Tibial artery (tissue), 4 donors: ENCODE data around the gene ETF1.

ENCODE experiments used
- DNase-seq, 2 donors: peaks; one replicate each; pipeline ENCODE4 v3.0.0-alpha.2; 2019
- H3K27ac ChIP-seq, 2 donors: fragments of 200-600 bp; sonication (generic) in 1 of 2; 1 replicate in 1 of 2; 2 replicates in 1 of 2; pipeline ENCODE4 v1.5.1; 2018 to 2019; ENCODE audit warnings: mild to moderate bottlenecking in 1 of 2
- H3K27me3 ChIP-seq, 2 donors: fragments of 200-600 bp; sonication (generic) in 1 of 2; one replicate each; pipeline versions ENCODE4 v1.5.1 to v1.6.0; 2016 to 2019
- H3K36me3 ChIP-seq, 3 donors: fragments of 200-600 bp; sonication (generic) in 2 of 3; one replicate each; pipeline ENCODE4 v1.5.1; 2016 to 2019; ENCODE audit warnings: mild to moderate bottlenecking in 2 of 3
- H3K4me1 ChIP-seq, 4 donors: fragments of 200-600 bp; sonication (generic) in 2 of 4; 1 replicate in 3 of 4; 2 replicates in 1 of 4; pipeline ENCODE4 v1.5.1; 2016 to 2019
- H3K4me3 ChIP-seq, 2 donors: fragments of 200-600 bp; sonication (generic) in 1 of 2; 1 replicate in 1 of 2; 2 replicates in 1 of 2; pipeline ENCODE4 v1.5.1; 2018 to 2019; ENCODE audit warnings: mild to moderate bottlenecking in 2 of 2
- H3K9me3 ChIP-seq, 3 donors: fragments of 200-600 bp; sonication (generic) in 1 of 3; one replicate each; pipeline ENCODE4 v1.5.1; 2016 to 2019
- CTCF ChIP-seq, 2 experiments: fragments of 200-600 bp in 1 of 2; fragments of 450-650 bp in 1 of 2; IDR thresholded peaks; one replicate each; pipeline ENCODE4 v1.5.1; 2017 to 2019; ENCODE audit warnings: antibody characterized with exemption in 2 of 2, mild to moderate bottlenecking in 1 of 2, moderate library complexity in 1 of 2
- intact Hi-C: fragments of 100-400 bp; cut with DNase I; formaldehyde crosslinking; loops from one replicate; pipeline ENCODE4 v1.15.0; 2023; ENCODE audit warnings: low total_unique reads

The ETF1 gene

GRCh38 chr5:138574744-138575193, 31.7 kb upstream of the ETF1 start:
- Histone ChIP-seq H3K27ac (peak overlapping the region; percentile 93 to 96), H3K36me3 (peaks cover 37% of the 10 kb centered on the region in 3 donors), H3K27me3 (no peaks in the 10 kb centered on the region), H3K4me3 (peak overlapping the region; percentile 72 to 92), H3K9me3 (no peaks in the 10 kb centered on the region), H3K4me1 (peaks cover 0 to 37% (median 13%) of the 10 kb centered on the region in 4 donors)
- intact Hi-C loops = no loop called here
- no peak for TF ChIP-seq CTCF (IDR thresholded peaks at IDR 0.05)
- peak in 1 of 2 donors; percentile 29 for DNase-seq

GRCh38 chr5:138573949-138574670, 31.1 kb upstream of the ETF1 start:
- peaks cover 43 to 44% (median 43%) of the 10 kb centered on the region in 3 donors for H3K36me3 ChIP-seq
- TF ChIP-seq CTCF (IDR thresholded peaks at IDR 0.05) = no peak
- intact Hi-C loops = no loop called here

GRCh38 chr5:138573223-138573622, 30.2 kb upstream of the ETF1 start:
- Histone ChIP-seq H3K9me3 (no peaks in the 10 kb centered on the region), H3K4me3 (no peak overlapping the region), H3K27ac (peak overlapping the region in 1 of 2 donors; percentile 96), H3K27me3 (no peaks in the 10 kb centered on the region), H3K4me1 (peaks cover 0 to 40% (median 13%) of the 10 kb centered on the region in 4 donors), H3K36me3 (peaks cover 52 to 53% (median 52%) of the 10 kb centered on the region in 3 donors)
- intact Hi-C loops = no loop called here
- TF ChIP-seq CTCF (IDR thresholded peaks at IDR 0.05) = no peak
- no peak for DNase-seq

More at GRCh38 chr5:138573949-138574670, 31.1 kb upstream of the ETF1 start:
- DNase-seq = no peak
- Histone ChIP-seq H3K4me3 (peak overlapping the region; percentile 72 to 92), H3K9me3 (no peaks in the 10 kb centered on the region), H3K4me1 (peaks cover 0 to 40% (median 13%) of the 10 kb centered on the region in 4 donors), H3K27ac (peak overlapping the region; percentile 93 to 96), H3K27me3 (no peaks in the 10 kb centered on the region)

GRCh38 chr5:138570871-138571270, 27.8 kb upstream of the ETF1 start:
- H3K4me3 ChIP-seq = no peak overlapping the region
- TF ChIP-seq CTCF (IDR thresholded peaks at IDR 0.05) = no peak
- no peaks in the 10 kb centered on the region for H3K27me3 ChIP-seq
- no peak for DNase-seq
- H3K36me3 ChIP-seq = peaks cover 76% of the 10 kb centered on the region in 3 donors
- H3K4me1 ChIP-seq = peaks cover 0 to 35% (median 12%) of the 10 kb centered on the region in 4 donors
- intact Hi-C loops = no loop called here
- H3K9me3 ChIP-seq = no peaks in the 10 kb centered on the region
- no peak overlapping the region for H3K27ac ChIP-seq

GRCh38 chr5:138569782-138570181, 26.7 kb upstream of the ETF1 start:
- Histone ChIP-seq H3K27me3 (no peaks in the 10 kb centered on the region), H3K36me3 (peaks cover 87% of the 10 kb centered on the region in 3 donors), H3K4me3 (no peak overlapping the region), H3K4me1 (peaks cover 0 to 35% (median 12%) of the 10 kb centered on the region in 4 donors), H3K9me3 (no peaks in the 10 kb centered on the region), H3K27ac (no peak overlapping the region)
- TF ChIP-seq CTCF (IDR thresholded peaks at IDR 0.05) = no peak
- intact Hi-C loops = no loop called here
- no peak for DNase-seq
